B cell (primary cell): ENCODE results near the gene SMCO1. TPM values are rescaled to one million over a fixed set of nuclear protein-coding genes. Genes with fewer than 3 reads are reported as not detected.

Experiments
- ATAC-seq: fragments of 200-7000 bp; cut with Tn5 transposase; one replicate; pipeline ENCODE4 v1.10.0; 2021; ENCODE audit warnings: low read depth, mild to moderate bottlenecking, moderate number of reproducible peaks, moderate library complexity
- CTCF ChIA-PET: fragments of 350-600 bp; sonication (Branson Sonifier 250); formaldehyde crosslinking; loops from one replicate; lab custom pipeline; 2021; ENCODE audit warnings: antibody characterized with exemption, inconsistent platforms; lab: Charles Lee
- POLR2A ChIA-PET: fragments of 350-600 bp; sonication (Branson Sonifier 250); formaldehyde crosslinking; loops from one replicate; lab custom pipeline; 2021; ENCODE audit warnings: antibody characterized with exemption; lab: Charles Lee
- DNase-seq: peaks from one replicate; pipeline ENCODE4 v3.0.0; 2013
- H2AFZ ChIP-seq: 2 replicates; pipeline ENCODE4 v1.6.1; 2012; ENCODE audit warnings: mild to moderate bottlenecking, low read depth, low read length; ENCODE audit not compliant: insufficient read depth, poor library complexity, severe bottlenecking
- H3K27ac ChIP-seq, 2 donors: 1 replicate in 1 of 2; 2 replicates in 1 of 2; pipeline ENCODE4 v1.5.1; 2012 to 2013; ENCODE audit warnings: low read length in 2 of 2, mild to moderate bottlenecking in 2 of 2, moderate library complexity in 1 of 2
- H3K27me3 ChIP-seq, 4 experiments: fragments of 200-600 bp in 1 of 4; sonication (generic) in 1 of 4; replicated peaks in 1 of 4; 1 replicate in 2 of 4; 2 replicates in 2 of 4; pipeline versions ENCODE4 v1.6.1 to v1.7.0; 2013 to 2016; ENCODE audit warnings: low read length in 3 of 4, mild to moderate bottlenecking in 2 of 4, mixed read lengths in 1 of 4, moderate library complexity in 1 of 4; ENCODE audit not compliant: insufficient read depth in 4 of 4, control insufficient read depth in 3 of 4; ENCODE audit errors: control extremely low read depth in 1 of 4
- H3K36me3 ChIP-seq, 2 experiments: replicated peaks in 1 of 2; 1 replicate in 1 of 2; 2 replicates in 1 of 2; pipeline versions ENCODE4 v1.6.1 to v1.7.1; 2013; ENCODE audit warnings: low read length in 1 of 2; ENCODE audit not compliant: insufficient read depth in 2 of 2, control insufficient read depth in 1 of 2; ENCODE audit errors: control extremely low read depth in 1 of 2, extremely low read depth in 1 of 2
- H3K4me1 ChIP-seq, 2 donors: fragments of 200-600 bp in 1 of 2; sonication (generic) in 1 of 2; 1 replicate in 1 of 2; 2 replicates in 1 of 2; pipeline versions ENCODE4 v1.5.1 to v1.6.1; 2013 to 2017; ENCODE audit warnings: low read length in 2 of 2; ENCODE audit not compliant: control insufficient read depth in 2 of 2, insufficient read depth in 2 of 2
- H3K4me2 ChIP-seq: replicated peaks from 2 replicates; pipeline ENCODE3; 2012; ENCODE audit warnings: mild to moderate bottlenecking, low read depth, low read length; ENCODE audit not compliant: poor library complexity, severe bottlenecking
- H3K4me3 ChIP-seq, 5 experiments: fragments of 200-600 bp in 1 of 5; sonication (generic) in 1 of 5; 1 replicate in 3 of 5; 2 replicates in 2 of 5; pipeline versions ENCODE4 v1.5.1 to v1.7.0; 2011 to 2016; ENCODE audit warnings: low read length in 4 of 5, mild to moderate bottlenecking in 4 of 5, low read depth in 2 of 5, control low read depth in 1 of 5, moderate library complexity in 1 of 5; ENCODE audit not compliant: insufficient read depth in 1 of 5; ENCODE audit errors: control extremely low read depth in 1 of 5, extremely low read depth in 1 of 5
- H3K79me2 ChIP-seq: fragments of 200-600 bp; sonication (generic); one replicate; pipeline ENCODE4 v1.6.0; 2016; ENCODE audit warnings: low read length; ENCODE audit not compliant: control insufficient read depth, insufficient read depth
- H3K9ac ChIP-seq: fragments of 200-600 bp; sonication (generic); 2 replicates; pipeline ENCODE4 v1.6.1; 2017; ENCODE audit warnings: mild to moderate bottlenecking, low read length, moderate library complexity
- H3K9me3 ChIP-seq, 3 donors: one replicate each; pipeline versions ENCODE4 v1.6.1 to v1.7.1; 2013; ENCODE audit warnings: low read length in 2 of 3; ENCODE audit not compliant: control insufficient read depth in 2 of 3, insufficient read depth in 1 of 3; ENCODE audit errors: control extremely low read depth in 1 of 3
- H4K20me1 ChIP-seq: 2 replicates; pipeline ENCODE4 v1.6.0; 2012; ENCODE audit warnings: mild to moderate bottlenecking, low read length; ENCODE audit not compliant: insufficient read depth, control insufficient read depth, poor library complexity, severe bottlenecking
- H3K27ac Mint-ChIP-seq: one replicate; pipeline ENCODE4 v1.8.0; 2021; ENCODE audit warnings: mixed read lengths
- H3K27me3 Mint-ChIP-seq: one replicate; pipeline ENCODE4 v1.8.0; 2021; ENCODE audit warnings: mixed read lengths
- H3K4me1 Mint-ChIP-seq: one replicate; pipeline ENCODE4 v1.8.0; 2021; ENCODE audit warnings: mixed read lengths
- H3K4me3 Mint-ChIP-seq: one replicate; pipeline ENCODE4 v1.8.0; 2021; ENCODE audit warnings: mixed read lengths
- H3K9me3 Mint-ChIP-seq: one replicate; pipeline ENCODE4 v1.8.0; 2022; ENCODE audit warnings: mixed read lengths; ENCODE audit not compliant: insufficient read depth
- EZH2 ChIP-seq: IDR thresholded peaks from 2 replicates; pipeline ENCODE4 v1.6.1; 2012; ENCODE audit warnings: borderline replicate concordance, low read depth, mild to moderate bottlenecking, moderate library complexity, low read length; ENCODE audit not compliant: insufficient read depth, poor library complexity, severe bottlenecking
- WGBS: methylation state at CpG from one replicate; pipeline ENCODE4 v1.1.5; 2013; ENCODE audit warnings: missing lambda C conversion rate; ENCODE audit not compliant: insufficient coverage; 5-methylcytosine and 5-hydroxymethylcytosine counted together
- intact Hi-C: fragments of 100-400 bp; cut with micrococcal nuclease; formaldehyde crosslinking; loops from one replicate; pipeline ENCODE4 v1.10.0; 2022
- polyA plus RNA-seq: library from polyadenylated mRNA; depleted of rRNA; stranded (reverse); fragments of >200 nt; gene quantifications from 2 replicates; pipeline ENCODE4 v1.2.3, GENCODE V29; 2012
- total RNA-seq, 2 donors: library from RNA; stranded (reverse); fragments of 120-200 nt in 1 of 2; gene quantifications; 1 replicate in 1 of 2; 2 replicates in 1 of 2; pipeline versions ENCODE4 v1.2.3 to v1.2.4, GENCODE V29; 2013 to 2022
- TF ChIP-seq, protein P1 (sequence below): fragments of 200-600 bp; IDR thresholded peaks from one replicate; pipeline ENCODE4 v1.8.0; 2022; ENCODE audit warnings: antibody characterized with exemption, mild to moderate bottlenecking

The SMCO1 gene
- total and polyA plus RNA-seq, 2 donors (not counting 1 experiment from before 2014, with no cell fraction given), result not detected

DNA sequence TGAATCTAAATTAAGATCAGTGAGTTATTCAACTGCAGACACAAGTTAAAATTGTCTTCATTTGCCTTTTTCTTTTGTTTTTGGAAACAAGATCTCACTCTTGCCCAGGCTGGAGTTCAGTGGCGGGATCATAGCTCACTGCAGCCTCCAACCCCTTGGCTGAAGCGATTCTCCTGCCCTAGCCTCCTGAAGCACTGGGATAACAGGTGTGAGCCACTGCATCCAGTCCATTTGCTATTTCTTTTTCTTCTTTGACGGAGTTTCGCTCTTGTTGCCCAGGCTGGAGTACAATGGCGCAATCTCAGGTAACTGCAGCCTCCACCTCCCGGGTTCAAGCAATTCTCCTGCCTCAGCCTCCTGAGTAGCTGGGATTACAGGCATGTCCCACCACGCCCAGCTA is 21.9 kb downstream of the SMCO1 start:
- no peak overlapping the region for H3K4me2 ChIP-seq
- H3K4me3 ChIP-seq, result no peak overlapping the region
- no peak for ATAC-seq
- Mint-ChIP-seq H3K4me1 (peaks cover 18% of the 10 kb centered on the region), H3K9me3 (no peaks in the 10 kb centered on the region), H3K4me3 (no peak overlapping the region), H3K27me3 (no peaks in the 10 kb centered on the region), H3K27ac (no peak overlapping the region)
- 100% methylated on average over 6 of the region's 7 CpGs for WGBS
- ChIA-PET POLR2A (no interaction called here), CTCF (no interaction called here)
- no peak overlapping the region for H2AFZ ChIP-seq
- no peaks in the 10 kb centered on the region for H3K27me3 ChIP-seq
- H3K4me1 ChIP-seq, result no peaks in the 10 kb centered on the region
- intact Hi-C loops, result no loop called here
- H3K9ac ChIP-seq, result no peak overlapping the region
- TF ChIP-seq, protein P1, sequence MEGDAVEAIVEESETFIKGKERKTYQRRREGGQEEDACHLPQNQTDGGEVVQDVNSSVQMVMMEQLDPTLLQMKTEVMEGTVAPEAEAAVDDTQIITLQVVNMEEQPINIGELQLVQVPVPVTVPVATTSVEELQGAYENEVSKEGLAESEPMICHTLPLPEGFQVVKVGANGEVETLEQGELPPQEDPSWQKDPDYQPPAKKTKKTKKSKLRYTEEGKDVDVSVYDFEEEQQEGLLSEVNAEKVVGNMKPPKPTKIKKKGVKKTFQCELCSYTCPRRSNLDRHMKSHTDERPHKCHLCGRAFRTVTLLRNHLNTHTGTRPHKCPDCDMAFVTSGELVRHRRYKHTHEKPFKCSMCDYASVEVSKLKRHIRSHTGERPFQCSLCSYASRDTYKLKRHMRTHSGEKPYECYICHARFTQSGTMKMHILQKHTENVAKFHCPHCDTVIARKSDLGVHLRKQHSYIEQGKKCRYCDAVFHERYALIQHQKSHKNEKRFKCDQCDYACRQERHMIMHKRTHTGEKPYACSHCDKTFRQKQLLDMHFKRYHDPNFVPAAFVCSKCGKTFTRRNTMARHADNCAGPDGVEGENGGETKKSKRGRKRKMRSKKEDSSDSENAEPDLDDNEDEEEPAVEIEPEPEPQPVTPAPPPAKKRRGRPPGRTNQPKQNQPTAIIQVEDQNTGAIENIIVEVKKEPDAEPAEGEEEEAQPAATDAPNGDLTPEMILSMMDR, result no peak
- TF ChIP-seq EZH2, result no peak
- H3K9me3 ChIP-seq, result no peaks in the 10 kb centered on the region
- peaks cover 0 to 8% of the 10 kb centered on the region in 2 experiments for H3K36me3 ChIP-seq
- no peak overlapping the region for H3K27ac ChIP-seq
- H4K20me1 ChIP-seq, result peaks cover 90% of the 10 kb centered on the region
- peaks cover 92% of the 10 kb centered on the region for H3K79me2 ChIP-seq
- no peak for DNase-seq

DNA sequence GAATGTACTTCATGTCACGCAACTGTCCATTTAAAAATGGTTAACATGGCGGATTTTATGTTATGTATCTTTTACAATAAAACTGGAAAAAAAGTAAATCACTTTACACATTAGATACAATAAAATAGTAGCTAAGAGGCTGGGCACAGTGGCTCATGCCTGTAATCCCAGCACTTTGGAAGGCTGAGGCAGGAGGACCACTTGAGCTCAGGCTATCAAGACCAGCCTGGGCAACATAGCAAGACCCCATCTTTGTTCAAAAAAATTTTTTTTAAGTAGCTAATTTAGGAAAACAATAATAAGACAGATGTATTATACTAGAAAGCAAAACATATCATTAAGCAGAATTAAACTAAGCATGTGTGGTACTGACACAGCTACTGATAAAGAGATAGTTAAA is 23.1 kb downstream of the SMCO1 start:
- Histone ChIP-seq H3K27ac (no peak overlapping the region), H2AFZ (no peak overlapping the region), H3K9ac (no peak overlapping the region), H3K79me2 (peaks cover 80% of the 10 kb centered on the region), H4K20me1 (peaks cover 79% of the 10 kb centered on the region), H3K4me1 (no peaks in the 10 kb centered on the region), H3K4me3 (no peak overlapping the region), H3K36me3 (peaks cover 4 to 16% of the 10 kb centered on the region in 2 experiments), H3K4me2 (no peak overlapping the region), H3K27me3 (no peaks in the 10 kb centered on the region), H3K9me3 (no peaks in the 10 kb centered on the region)
- Mint-ChIP-seq H3K27ac (no peak overlapping the region), H3K9me3 (no peaks in the 10 kb centered on the region), H3K4me3 (no peak overlapping the region), H3K27me3 (no peaks in the 10 kb centered on the region), H3K4me1 (peaks cover 14% of the 10 kb centered on the region)
- ATAC-seq, result no peak
- no peak for DNase-seq
- ChIA-PET POLR2A (no interaction called here), CTCF (no interaction called here)
- intact Hi-C loops, result no loop called here
- WGBS, result no CpG with 5 or more reads among the region's 2 CpGs
- TF ChIP-seq EZH2, result no peak
- TF ChIP-seq, protein P1, result no peak
